GM12874 (cell line): ENCODE data around the gene SLC17A3.

Experiments
- CTCF ChIP-seq: IDR thresholded peaks from 2 replicates; pipeline ENCODE4 v1.5.1; 2011; ENCODE audit warnings: low read depth, mild to moderate bottlenecking, control low read depth, low read length, moderate library complexity; ENCODE audit not compliant: insufficient read depth

SLC17A3 gene

GRCh38 chr6:25834950-25835349 is 39.1 kb downstream of the SLC17A3 start:
- no peak for TF ChIP-seq CTCF

GRCh38 chr6:25833136-25833535 is 40.9 kb downstream of the SLC17A3 start:
- no peak for TF ChIP-seq CTCF

GRCh38 chr6:25832670-25833069 is 41.4 kb downstream of the SLC17A3 start:
- no peak for TF ChIP-seq CTCF

GRCh38 chr6:25832307-25832662 is 41.8 kb downstream of the SLC17A3 start:
- no peak for TF ChIP-seq CTCF

- TF ChIP-seq CTCF: no peak
Observed at GRCh38 chr6:25831532-25832306, 42.3 kb downstream of the SLC17A3 start, which contains the start of gene SLC17A1. Gene SLC17A1 (minus strand): TSS chr6:25832052. CDS start chr6:25830557, 1,495 bp downstream.

GRCh38 chr6:25830458-25830857 is 43.6 kb downstream of the SLC17A3 start:
- no peak for TF ChIP-seq CTCF

- TF ChIP-seq CTCF: no peak
Observed at GRCh38 chr6:25829375-25829774, 44.7 kb downstream of the SLC17A3 start.
